SK-N-SH treated with all-trans-retinoic acid at 6 μM for 48 hours (cell line): Measurements from ENCODE around the gene TPPP.

Experiments
- BACH2 ChIP-seq: fragments of 250-450 bp; sonication (Bioruptor Pico); IDR thresholded peaks from 2 replicates; pipeline ENCODE4 v1.9.0; 2021; ENCODE audit warnings: mild to moderate bottlenecking, borderline replicate concordance
- CSDC2 ChIP-seq: fragments of 250-450 bp; sonication (Bioruptor Pico); IDR thresholded peaks from 2 replicates; pipeline ENCODE4 v1.5.0; 2020; ENCODE audit warnings: mild to moderate bottlenecking, moderate library complexity
- CSRNP3 ChIP-seq: fragments of 250-450 bp; sonication (Bioruptor Pico); IDR thresholded peaks from 2 replicates; pipeline ENCODE4 v1.5.1; 2021; ENCODE audit warnings: mild to moderate bottlenecking, moderate library complexity
- GLIS3 ChIP-seq: fragments of 250-450 bp; sonication (Bioruptor Pico); IDR thresholded peaks from 2 replicates; pipeline ENCODE4 v1.5.0; 2020; ENCODE audit warnings: mild to moderate bottlenecking, moderate library complexity
- ISL1 ChIP-seq: fragments of 250-450 bp; sonication (Bioruptor Pico); IDR thresholded peaks from 2 replicates; pipeline ENCODE4 v2.1.2; 2022; ENCODE audit warnings: mild to moderate bottlenecking, moderate library complexity
- PATZ1 ChIP-seq: fragments of 250-450 bp; sonication (Bioruptor Pico); IDR thresholded peaks from 2 replicates; pipeline ENCODE4 v1.8.0; 2020; ENCODE audit warnings: mild to moderate bottlenecking, moderate library complexity, borderline replicate concordance
- RARB ChIP-seq: fragments of 250-450 bp; sonication (Bioruptor Pico); IDR thresholded peaks from 2 replicates; pipeline ENCODE4 v1.8.0; 2021; ENCODE audit warnings: mild to moderate bottlenecking, moderate library complexity
- SNAI2 ChIP-seq: fragments of 250-450 bp; sonication (Bioruptor Pico); IDR thresholded peaks from 2 replicates; pipeline ENCODE4 v1.5.0; 2020; ENCODE audit warnings: mild to moderate bottlenecking, moderate library complexity
- ZNF8 ChIP-seq: fragments of 450-650 bp; formaldehyde crosslinking; IDR thresholded peaks from 2 replicates; pipeline ENCODE4 v1.5.0; 2020; ENCODE audit warnings: mild to moderate bottlenecking, moderate library complexity
- TF ChIP-seq, protein P1 (sequence below): fragments of 250-450 bp; sonication (Bioruptor Pico); IDR thresholded peaks from 2 replicates; pipeline ENCODE4 v1.5.1; 2020; ENCODE audit warnings: low read depth, mild to moderate bottlenecking, moderate library complexity

GRCh38 chr5:618450-618849, 74.7 kb downstream of the TPPP start:
- TF ChIP-seq PATZ1 (CRISPR knock-in tag) = no peak
- no peak for TF ChIP-seq RARB (CRISPR knock-in tag)
- no peak for TF ChIP-seq ZNF8
- TF ChIP-seq, protein P1, sequence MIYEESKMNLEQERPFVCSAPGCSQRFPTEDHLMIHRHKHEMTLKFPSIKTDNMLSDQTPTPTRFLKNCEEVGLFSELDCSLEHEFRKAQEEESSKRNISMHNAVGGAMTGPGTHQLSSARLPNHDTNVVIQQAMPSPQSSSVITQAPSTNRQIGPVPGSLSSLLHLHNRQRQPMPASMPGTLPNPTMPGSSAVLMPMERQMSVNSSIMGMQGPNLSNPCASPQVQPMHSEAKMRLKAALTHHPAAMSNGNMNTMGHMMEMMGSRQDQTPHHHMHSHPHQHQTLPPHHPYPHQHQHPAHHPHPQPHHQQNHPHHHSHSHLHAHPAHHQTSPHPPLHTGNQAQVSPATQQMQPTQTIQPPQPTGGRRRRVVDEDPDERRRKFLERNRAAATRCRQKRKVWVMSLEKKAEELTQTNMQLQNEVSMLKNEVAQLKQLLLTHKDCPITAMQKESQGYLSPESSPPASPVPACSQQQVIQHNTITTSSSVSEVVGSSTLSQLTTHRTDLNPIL (CRISPR knock-in tag) = no peak
- no peak for TF ChIP-seq CSRNP3
- no peak for TF ChIP-seq CSDC2 (CRISPR knock-in tag)
- TF ChIP-seq SNAI2 (CRISPR knock-in tag) = no peak
- no peak for TF ChIP-seq BACH2 (CRISPR knock-in tag)
- TF ChIP-seq ISL1 = no peak
- TF ChIP-seq GLIS3 (CRISPR knock-in tag) = no peak
